GM12872 (cell line): ENCODE results near the gene SRI.

ENCODE experiments used
- CTCF ChIP-seq: IDR thresholded peaks from 3 replicates; pipeline ENCODE4 v1.5.1; 2011; ENCODE audit warnings: low read depth, mild to moderate bottlenecking, low read length, moderate library complexity; ENCODE audit not compliant: insufficient read depth

SRI gene

GRCh38 chr7:88169717-88170320, 50.0 kb downstream of the SRI start:
- peak; percentile 55 for TF ChIP-seq CTCF

- no peak for TF ChIP-seq CTCF
Measured at GRCh38 chr7:88167721-88168120, 52.1 kb downstream of the SRI start.

- TF ChIP-seq CTCF = no peak
Measured at GRCh38 chr7:88167223-88167622, 52.6 kb downstream of the SRI start.

DNA sequence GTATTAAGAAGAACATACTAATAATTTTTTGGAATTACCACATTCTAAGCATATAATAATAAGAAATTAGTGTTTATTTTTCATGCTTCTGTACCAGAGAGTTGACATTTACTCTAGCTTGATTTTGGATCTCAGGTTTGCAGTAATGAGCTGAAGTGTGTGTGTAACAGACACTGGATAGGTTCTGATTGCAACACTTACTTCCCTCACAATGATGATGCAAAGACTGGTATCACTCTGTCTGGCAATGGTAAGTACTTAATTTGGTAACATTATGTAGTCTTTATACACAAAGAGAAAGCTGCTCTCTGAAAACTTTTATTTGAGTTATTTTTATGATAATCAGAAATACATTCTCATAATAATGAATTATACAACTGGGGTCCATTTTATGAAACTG, 54.1 kb downstream of the SRI start:
- TF ChIP-seq CTCF = no peak

DNA sequence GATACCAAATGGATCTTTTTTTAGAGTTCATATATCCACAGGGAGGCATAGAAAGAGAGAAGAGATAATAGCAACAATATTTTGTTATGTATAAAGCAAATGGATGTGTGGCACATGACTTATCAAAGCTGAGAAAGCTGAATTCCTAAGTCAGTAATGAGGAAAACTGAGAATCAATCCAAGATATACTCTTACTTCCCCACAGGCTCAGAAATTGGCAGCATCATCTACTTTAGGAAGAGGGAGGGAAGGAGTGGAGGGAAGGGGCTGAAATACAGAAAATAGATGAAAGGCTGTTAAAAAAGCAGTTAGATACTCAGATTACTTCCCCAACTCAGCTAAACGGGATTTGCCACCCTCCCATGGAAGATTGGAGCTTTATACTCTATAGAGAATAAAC, 63.5 kb downstream of the SRI start:
- TF ChIP-seq CTCF = no peak

- TF ChIP-seq CTCF = no peak
Measured at GRCh38 chr7:88155756-88156155, 64.1 kb downstream of the SRI start.
